Measurements from ENCODE around the gene CCDC187.

DNA sequence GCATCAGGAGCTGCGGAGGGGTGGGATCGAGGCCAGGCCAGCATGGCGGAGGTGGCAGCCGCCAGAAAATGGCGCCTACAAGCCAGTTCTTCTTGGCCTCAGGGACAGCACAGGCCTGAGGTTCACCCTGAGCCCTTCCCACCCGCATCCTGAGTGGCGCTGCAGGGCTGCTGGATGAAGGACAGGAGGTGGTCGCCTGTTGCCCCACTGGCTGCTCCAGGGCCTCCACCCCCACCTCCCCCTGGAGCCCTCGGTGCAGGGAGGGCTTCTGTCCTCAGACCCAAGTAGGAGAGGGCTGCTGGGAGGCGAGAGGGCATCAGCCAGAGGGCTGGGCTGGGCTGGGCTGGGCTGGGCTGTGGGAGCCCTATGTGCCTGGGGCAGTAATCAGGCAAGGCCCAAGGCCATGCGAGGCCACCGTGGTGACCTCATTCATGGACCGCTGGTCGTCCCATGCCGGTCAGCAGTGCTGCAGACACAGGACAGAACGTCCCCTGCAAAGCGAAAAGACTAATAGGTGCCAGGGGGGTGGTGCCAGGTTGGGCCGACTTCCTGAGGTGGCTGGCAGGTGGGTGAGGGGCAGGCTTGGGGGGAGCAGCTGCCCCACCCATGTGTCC is 37.3 kb upstream of the CCDC187 start:
- TF ChIP-seq, protein P1, sequence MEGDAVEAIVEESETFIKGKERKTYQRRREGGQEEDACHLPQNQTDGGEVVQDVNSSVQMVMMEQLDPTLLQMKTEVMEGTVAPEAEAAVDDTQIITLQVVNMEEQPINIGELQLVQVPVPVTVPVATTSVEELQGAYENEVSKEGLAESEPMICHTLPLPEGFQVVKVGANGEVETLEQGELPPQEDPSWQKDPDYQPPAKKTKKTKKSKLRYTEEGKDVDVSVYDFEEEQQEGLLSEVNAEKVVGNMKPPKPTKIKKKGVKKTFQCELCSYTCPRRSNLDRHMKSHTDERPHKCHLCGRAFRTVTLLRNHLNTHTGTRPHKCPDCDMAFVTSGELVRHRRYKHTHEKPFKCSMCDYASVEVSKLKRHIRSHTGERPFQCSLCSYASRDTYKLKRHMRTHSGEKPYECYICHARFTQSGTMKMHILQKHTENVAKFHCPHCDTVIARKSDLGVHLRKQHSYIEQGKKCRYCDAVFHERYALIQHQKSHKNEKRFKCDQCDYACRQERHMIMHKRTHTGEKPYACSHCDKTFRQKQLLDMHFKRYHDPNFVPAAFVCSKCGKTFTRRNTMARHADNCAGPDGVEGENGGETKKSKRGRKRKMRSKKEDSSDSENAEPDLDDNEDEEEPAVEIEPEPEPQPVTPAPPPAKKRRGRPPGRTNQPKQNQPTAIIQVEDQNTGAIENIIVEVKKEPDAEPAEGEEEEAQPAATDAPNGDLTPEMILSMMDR (conservative IDR thresholded peaks at IDR 0.05; ENCODE audit: low read depth, low read length): no peak
- TF ChIP-seq EZH2 (IDR thresholded peaks at IDR 0.05; ENCODE audit: borderline replicate concordance, low read depth, low read length, poor library complexity, severe bottlenecking): no peak
